B cell (primary cell): ENCODE results near the gene KAT14. TPM values are rescaled to one million over a fixed set of nuclear protein-coding genes. Genes with fewer than 3 reads are reported as not detected.

Experiments
- ATAC-seq: fragments of 200-7000 bp; cut with Tn5 transposase; one replicate; pipeline ENCODE4 v1.10.0; 2021; ENCODE audit warnings: low read depth, mild to moderate bottlenecking, moderate number of reproducible peaks, moderate library complexity
- CTCF ChIA-PET: fragments of 350-600 bp; sonication (Branson Sonifier 250); formaldehyde crosslinking; loops from one replicate; lab custom pipeline; 2021; ENCODE audit warnings: antibody characterized with exemption, inconsistent platforms; lab: Charles Lee
- POLR2A ChIA-PET: fragments of 350-600 bp; sonication (Branson Sonifier 250); formaldehyde crosslinking; loops from one replicate; lab custom pipeline; 2021; ENCODE audit warnings: antibody characterized with exemption; lab: Charles Lee
- DNase-seq: peaks from one replicate; pipeline ENCODE4 v3.0.0; 2013
- H2AFZ ChIP-seq: 2 replicates; pipeline ENCODE4 v1.6.1; 2012; ENCODE audit warnings: mild to moderate bottlenecking, low read depth, low read length; ENCODE audit not compliant: insufficient read depth, poor library complexity, severe bottlenecking
- H3K27ac ChIP-seq, 2 donors: 1 replicate in 1 of 2; 2 replicates in 1 of 2; pipeline ENCODE4 v1.5.1; 2012 to 2013; ENCODE audit warnings: low read length in 2 of 2, mild to moderate bottlenecking in 2 of 2, moderate library complexity in 1 of 2
- H3K27me3 ChIP-seq, 4 experiments: fragments of 200-600 bp in 1 of 4; sonication (generic) in 1 of 4; replicated peaks in 1 of 4; 1 replicate in 2 of 4; 2 replicates in 2 of 4; pipeline versions ENCODE4 v1.6.1 to v1.7.0; 2013 to 2016; ENCODE audit warnings: low read length in 3 of 4, mild to moderate bottlenecking in 2 of 4, mixed read lengths in 1 of 4, moderate library complexity in 1 of 4; ENCODE audit not compliant: insufficient read depth in 4 of 4, control insufficient read depth in 3 of 4; ENCODE audit errors: control extremely low read depth in 1 of 4
- H3K36me3 ChIP-seq, 2 experiments: replicated peaks in 1 of 2; 1 replicate in 1 of 2; 2 replicates in 1 of 2; pipeline versions ENCODE4 v1.6.1 to v1.7.1; 2013; ENCODE audit warnings: low read length in 1 of 2; ENCODE audit not compliant: insufficient read depth in 2 of 2, control insufficient read depth in 1 of 2; ENCODE audit errors: control extremely low read depth in 1 of 2, extremely low read depth in 1 of 2
- H3K4me1 ChIP-seq, 2 donors: fragments of 200-600 bp in 1 of 2; sonication (generic) in 1 of 2; 1 replicate in 1 of 2; 2 replicates in 1 of 2; pipeline versions ENCODE4 v1.5.1 to v1.6.1; 2013 to 2017; ENCODE audit warnings: low read length in 2 of 2; ENCODE audit not compliant: control insufficient read depth in 2 of 2, insufficient read depth in 2 of 2
- H3K4me2 ChIP-seq: replicated peaks from 2 replicates; pipeline ENCODE3; 2012; ENCODE audit warnings: mild to moderate bottlenecking, low read depth, low read length; ENCODE audit not compliant: poor library complexity, severe bottlenecking
- H3K4me3 ChIP-seq, 5 experiments: fragments of 200-600 bp in 1 of 5; sonication (generic) in 1 of 5; 1 replicate in 3 of 5; 2 replicates in 2 of 5; pipeline versions ENCODE4 v1.5.1 to v1.7.0; 2011 to 2016; ENCODE audit warnings: low read length in 4 of 5, mild to moderate bottlenecking in 4 of 5, low read depth in 2 of 5, control low read depth in 1 of 5, moderate library complexity in 1 of 5; ENCODE audit not compliant: insufficient read depth in 1 of 5; ENCODE audit errors: control extremely low read depth in 1 of 5, extremely low read depth in 1 of 5
- H3K79me2 ChIP-seq: fragments of 200-600 bp; sonication (generic); one replicate; pipeline ENCODE4 v1.6.0; 2016; ENCODE audit warnings: low read length; ENCODE audit not compliant: control insufficient read depth, insufficient read depth
- H3K9ac ChIP-seq: fragments of 200-600 bp; sonication (generic); 2 replicates; pipeline ENCODE4 v1.6.1; 2017; ENCODE audit warnings: mild to moderate bottlenecking, low read length, moderate library complexity
- H3K9me3 ChIP-seq, 3 donors: one replicate each; pipeline versions ENCODE4 v1.6.1 to v1.7.1; 2013; ENCODE audit warnings: low read length in 2 of 3; ENCODE audit not compliant: control insufficient read depth in 2 of 3, insufficient read depth in 1 of 3; ENCODE audit errors: control extremely low read depth in 1 of 3
- H4K20me1 ChIP-seq: 2 replicates; pipeline ENCODE4 v1.6.0; 2012; ENCODE audit warnings: mild to moderate bottlenecking, low read length; ENCODE audit not compliant: insufficient read depth, control insufficient read depth, poor library complexity, severe bottlenecking
- H3K27ac Mint-ChIP-seq: one replicate; pipeline ENCODE4 v1.8.0; 2021; ENCODE audit warnings: mixed read lengths
- H3K27me3 Mint-ChIP-seq: one replicate; pipeline ENCODE4 v1.8.0; 2021; ENCODE audit warnings: mixed read lengths
- H3K4me1 Mint-ChIP-seq: one replicate; pipeline ENCODE4 v1.8.0; 2021; ENCODE audit warnings: mixed read lengths
- H3K4me3 Mint-ChIP-seq: one replicate; pipeline ENCODE4 v1.8.0; 2021; ENCODE audit warnings: mixed read lengths
- H3K9me3 Mint-ChIP-seq: one replicate; pipeline ENCODE4 v1.8.0; 2022; ENCODE audit warnings: mixed read lengths; ENCODE audit not compliant: insufficient read depth
- EZH2 ChIP-seq: IDR thresholded peaks from 2 replicates; pipeline ENCODE4 v1.6.1; 2012; ENCODE audit warnings: borderline replicate concordance, low read depth, mild to moderate bottlenecking, moderate library complexity, low read length; ENCODE audit not compliant: insufficient read depth, poor library complexity, severe bottlenecking
- WGBS: methylation state at CpG from one replicate; pipeline ENCODE4 v1.1.5; 2013; ENCODE audit warnings: missing lambda C conversion rate; ENCODE audit not compliant: insufficient coverage; 5-methylcytosine and 5-hydroxymethylcytosine counted together
- intact Hi-C: fragments of 100-400 bp; cut with micrococcal nuclease; formaldehyde crosslinking; loops from one replicate; pipeline ENCODE4 v1.10.0; 2022
- polyA plus RNA-seq: library from polyadenylated mRNA; depleted of rRNA; stranded (reverse); fragments of >200 nt; gene quantifications from 2 replicates; pipeline ENCODE4 v1.2.3, GENCODE V29; 2012
- total RNA-seq, 2 donors: library from RNA; stranded (reverse); fragments of 120-200 nt in 1 of 2; gene quantifications; 1 replicate in 1 of 2; 2 replicates in 1 of 2; pipeline versions ENCODE4 v1.2.3 to v1.2.4, GENCODE V29; 2013 to 2022
- TF ChIP-seq, protein P1 (sequence below): fragments of 200-600 bp; IDR thresholded peaks from one replicate; pipeline ENCODE4 v1.8.0; 2022; ENCODE audit warnings: antibody characterized with exemption, mild to moderate bottlenecking

Gene KAT14
- total and polyA plus RNA-seq, 2 donors (not counting 1 experiment from before 2014, with no cell fraction given): 7.9 to 15.5 TPM

DNA sequence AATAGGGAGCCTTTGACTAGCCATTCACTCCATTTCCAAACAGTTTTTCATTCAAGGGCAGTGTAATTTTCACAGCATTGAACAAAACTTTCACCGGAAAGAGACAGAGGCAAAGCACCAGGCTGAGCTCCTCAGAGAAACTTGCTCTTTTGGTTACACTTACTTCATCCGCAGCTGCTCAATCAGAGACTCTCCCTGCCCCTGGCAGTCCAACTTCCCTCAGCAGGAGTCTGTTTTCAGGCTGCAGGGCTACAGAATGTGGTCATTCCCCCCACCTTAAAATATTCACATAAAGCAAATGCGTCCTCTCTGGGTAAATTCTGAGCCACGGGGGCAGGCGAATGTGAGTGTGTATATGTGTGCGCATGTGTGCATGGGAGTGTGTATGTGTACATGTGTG lies 80.6 kb downstream of the KAT14 start:
- Mint-ChIP-seq H3K4me3 (no peak overlapping the region), H3K27me3 (peaks cover 25% of the 10 kb centered on the region), H3K9me3 (no peaks in the 10 kb centered on the region), H3K27ac (no peak overlapping the region), H3K4me1 (no peaks in the 10 kb centered on the region)
- ChIA-PET CTCF (no interaction called here), POLR2A (no interaction called here)
- DNase-seq: no peak
- 100% methylated on average over 5 of the region's 6 CpGs for WGBS
- no peaks in the 10 kb centered on the region for H3K4me1 ChIP-seq
- H4K20me1 ChIP-seq: no peaks in the 10 kb centered on the region
- no peaks in the 10 kb centered on the region for H3K36me3 ChIP-seq
- H3K9ac ChIP-seq: no peak overlapping the region
- peaks cover 0 to 4% (median under 1%) of the 10 kb centered on the region in 4 experiments for H3K27me3 ChIP-seq
- intact Hi-C loops: no loop called here
- H2AFZ ChIP-seq: no peak overlapping the region
- no peak for TF ChIP-seq EZH2
- TF ChIP-seq, protein P1, sequence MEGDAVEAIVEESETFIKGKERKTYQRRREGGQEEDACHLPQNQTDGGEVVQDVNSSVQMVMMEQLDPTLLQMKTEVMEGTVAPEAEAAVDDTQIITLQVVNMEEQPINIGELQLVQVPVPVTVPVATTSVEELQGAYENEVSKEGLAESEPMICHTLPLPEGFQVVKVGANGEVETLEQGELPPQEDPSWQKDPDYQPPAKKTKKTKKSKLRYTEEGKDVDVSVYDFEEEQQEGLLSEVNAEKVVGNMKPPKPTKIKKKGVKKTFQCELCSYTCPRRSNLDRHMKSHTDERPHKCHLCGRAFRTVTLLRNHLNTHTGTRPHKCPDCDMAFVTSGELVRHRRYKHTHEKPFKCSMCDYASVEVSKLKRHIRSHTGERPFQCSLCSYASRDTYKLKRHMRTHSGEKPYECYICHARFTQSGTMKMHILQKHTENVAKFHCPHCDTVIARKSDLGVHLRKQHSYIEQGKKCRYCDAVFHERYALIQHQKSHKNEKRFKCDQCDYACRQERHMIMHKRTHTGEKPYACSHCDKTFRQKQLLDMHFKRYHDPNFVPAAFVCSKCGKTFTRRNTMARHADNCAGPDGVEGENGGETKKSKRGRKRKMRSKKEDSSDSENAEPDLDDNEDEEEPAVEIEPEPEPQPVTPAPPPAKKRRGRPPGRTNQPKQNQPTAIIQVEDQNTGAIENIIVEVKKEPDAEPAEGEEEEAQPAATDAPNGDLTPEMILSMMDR: no peak
- H3K4me2 ChIP-seq: no peak overlapping the region
- no peaks in the 10 kb centered on the region for H3K9me3 ChIP-seq
- H3K79me2 ChIP-seq: no peaks in the 10 kb centered on the region
- H3K27ac ChIP-seq: no peak overlapping the region
- H3K4me3 ChIP-seq: no peak overlapping the region
- no peak for ATAC-seq

DNA sequence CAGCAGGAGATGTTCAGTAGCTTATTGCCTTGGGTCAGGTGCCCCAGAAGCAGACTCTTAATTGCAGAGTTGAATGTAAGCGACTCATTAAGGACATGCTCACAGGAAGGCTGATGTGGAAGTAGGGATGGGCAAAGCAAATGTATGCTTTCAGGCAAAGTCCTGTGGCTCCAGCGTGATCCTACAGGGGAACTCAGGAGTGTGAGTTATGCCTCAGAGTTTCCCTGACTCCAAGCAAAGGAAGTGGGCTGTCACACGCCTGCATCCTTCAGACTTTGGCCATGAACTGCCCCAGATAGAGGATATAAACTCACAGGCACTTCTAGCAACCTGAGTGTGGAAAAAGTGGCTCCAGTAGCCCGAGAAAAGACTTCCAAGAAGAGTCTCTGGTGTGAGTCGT lies 85.7 kb downstream of the KAT14 start:
- ATAC-seq (no peak), DNase-seq (no peak)
- no peaks in the 10 kb centered on the region for H3K9me3 Mint-ChIP-seq
- intact Hi-C loops: no loop called here
- no peak overlapping the region for H3K4me2 ChIP-seq
- CTCF ChIA-PET: no interaction called here
- H3K9me3 ChIP-seq: no peaks in the 10 kb centered on the region
- no peak overlapping the region for H3K4me3 ChIP-seq
- no peak for TF ChIP-seq EZH2
- TF ChIP-seq, protein P1: no peak
- no peaks in the 10 kb centered on the region for H4K20me1 ChIP-seq
- WGBS: 68% methylated on average over 5 of the region's 5 CpGs
- H3K4me1 Mint-ChIP-seq: no peaks in the 10 kb centered on the region
- peaks cover 20% of the 10 kb centered on the region for H3K27me3 Mint-ChIP-seq
- no peak overlapping the region for H3K9ac ChIP-seq
- no peaks in the 10 kb centered on the region for H3K79me2 ChIP-seq
- no peak overlapping the region for H2AFZ ChIP-seq
- H3K4me1 ChIP-seq: no peaks in the 10 kb centered on the region
- H3K4me3 Mint-ChIP-seq: no peak overlapping the region
- peaks cover 0 to 4% (median 1%) of the 10 kb centered on the region in 4 experiments for H3K27me3 ChIP-seq
- no peak overlapping the region for H3K27ac ChIP-seq
- H3K27ac Mint-ChIP-seq: no peak overlapping the region
- POLR2A ChIA-PET: no interaction called here
- no peaks in the 10 kb centered on the region for H3K36me3 ChIP-seq
